Duodenal mucosa (tissue), 2 donors: Measurements from ENCODE around the gene LIMS4.
"Not testable (repeated sequence)": the region's sequence is repeated elsewhere in the genome, so short reads cannot be mapped to it uniquely, and the experiment has no call there.

Experiments
- H3K27ac ChIP-seq: one replicate; pipeline ENCODE4 v1.7.0; 2013; ENCODE audit warnings: low read depth, low read length
- H3K27me3 ChIP-seq, 2 donors: one replicate each; pipeline ENCODE4 v1.7.0; 2013; ENCODE audit warnings: low read length in 2 of 2, control low read depth in 1 of 2; ENCODE audit not compliant: insufficient read depth in 2 of 2, control insufficient read depth in 1 of 2
- H3K36me3 ChIP-seq, 2 donors: one replicate each; pipeline ENCODE4 v1.7.0; 2013; ENCODE audit warnings: low read length in 2 of 2, control low read depth in 1 of 2; ENCODE audit not compliant: insufficient read depth in 2 of 2, control insufficient read depth in 1 of 2
- H3K4me1 ChIP-seq, 2 donors: one replicate each; pipeline ENCODE4 v1.7.0; 2013; ENCODE audit warnings: low read length in 2 of 2, control low read depth in 1 of 2; ENCODE audit not compliant: insufficient read depth in 2 of 2, control insufficient read depth in 1 of 2
- H3K4me3 ChIP-seq, 2 donors: one replicate each; pipeline ENCODE4 v1.7.0; 2013; ENCODE audit warnings: low read length in 2 of 2, low read depth in 1 of 2
- H3K9ac ChIP-seq, 2 donors: one replicate each; pipeline ENCODE4 v1.7.0; 2013; ENCODE audit warnings: low read length in 2 of 2, low read depth in 1 of 2
- H3K9me3 ChIP-seq, 2 donors: one replicate each; pipeline ENCODE4 v1.7.0; 2013; ENCODE audit warnings: low read length in 2 of 2, control low read depth in 1 of 2; ENCODE audit not compliant: control insufficient read depth in 1 of 2

LIMS4 gene

GRCh38 chr2:110475627-110476359 lies 3.2 kb upstream of the LIMS4 start:
- H3K27ac ChIP-seq, H3K4me3 ChIP-seq, H3K4me1 ChIP-seq, H3K36me3 ChIP-seq, H3K27me3 ChIP-seq, H3K9me3 ChIP-seq, H3K9ac ChIP-seq: not testable (repeated sequence)

GRCh38 chr2:110474898-110475297 lies 2.3 kb upstream of the LIMS4 start:
- not testable (repeated sequence) for H3K27ac ChIP-seq, H3K4me1 ChIP-seq, H3K9me3 ChIP-seq, H3K4me3 ChIP-seq, H3K36me3 ChIP-seq, H3K27me3 ChIP-seq, H3K9ac ChIP-seq

GRCh38 chr2:110473059-110473358 lies 393 bp upstream of the LIMS4 start:
- H3K9me3 ChIP-seq, H3K27ac ChIP-seq, H3K4me3 ChIP-seq, H3K27me3 ChIP-seq, H3K9ac ChIP-seq, H3K4me1 ChIP-seq, H3K36me3 ChIP-seq: not testable (repeated sequence)

- H3K27me3 ChIP-seq, H3K4me1 ChIP-seq, H3K4me3 ChIP-seq, H3K9me3 ChIP-seq, H3K9ac ChIP-seq, H3K27ac ChIP-seq, H3K36me3 ChIP-seq: not testable (repeated sequence)
Observed at GRCh38 chr2:110468921-110469320, 3.7 kb downstream of the LIMS4 start.

GRCh38 chr2:110465312-110465711 lies 7.3 kb downstream of the LIMS4 start:
- H3K27me3 ChIP-seq, H3K4me3 ChIP-seq, H3K9ac ChIP-seq, H3K36me3 ChIP-seq, H3K9me3 ChIP-seq, H3K4me1 ChIP-seq, H3K27ac ChIP-seq: not testable (repeated sequence)

GRCh38 chr2:110462458-110462857 lies 10.2 kb downstream of the LIMS4 start:
- not testable (repeated sequence) for H3K4me3 ChIP-seq, H3K4me1 ChIP-seq, H3K36me3 ChIP-seq, H3K27ac ChIP-seq, H3K27me3 ChIP-seq, H3K9me3 ChIP-seq, H3K9ac ChIP-seq

GRCh38 chr2:110460318-110460717 lies 12.3 kb downstream of the LIMS4 start:
- H3K4me3 ChIP-seq, H3K9me3 ChIP-seq: not testable (repeated sequence)

GRCh38 chr2:110457214-110457590 lies 15.4 kb downstream of the LIMS4 start:
- not testable (repeated sequence) for H3K36me3 ChIP-seq, H3K27ac ChIP-seq, H3K27me3 ChIP-seq, H3K9ac ChIP-seq, H3K4me1 ChIP-seq, H3K4me3 ChIP-seq, H3K9me3 ChIP-seq

More at GRCh38 chr2:110460318-110460717, 12.3 kb downstream of the LIMS4 start:
- not testable (repeated sequence) for H3K36me3 ChIP-seq, H3K27ac ChIP-seq, H3K4me1 ChIP-seq, H3K27me3 ChIP-seq, H3K9ac ChIP-seq

GRCh38 chr2:110456291-110457213 lies 16.1 kb downstream of the LIMS4 start:
- not testable (repeated sequence) for H3K36me3 ChIP-seq, H3K27ac ChIP-seq, H3K9me3 ChIP-seq, H3K9ac ChIP-seq, H3K4me3 ChIP-seq, H3K4me1 ChIP-seq, H3K27me3 ChIP-seq

GRCh38 chr2:110455080-110455670 lies 17.4 kb downstream of the LIMS4 start:
- not testable (repeated sequence) for H3K4me3 ChIP-seq, H3K9ac ChIP-seq, H3K27ac ChIP-seq, H3K36me3 ChIP-seq, H3K27me3 ChIP-seq, H3K9me3 ChIP-seq, H3K4me1 ChIP-seq
